Adrenal gland (tissue), 5 donors: ENCODE data around the gene MAGEA11.

Source experiments
- CTCF ChIP-seq, 6 experiments: fragments of 450-650 bp in 4 of 6; fragments of 200-600 bp in 2 of 6; sonication (generic) in 1 of 6; IDR thresholded peaks; 1 replicate in 5 of 6; 2 replicates in 1 of 6; pipeline versions ENCODE4 v1.5.1 to v1.8.0; 2016 to 2021; ENCODE audit warnings: antibody characterized with exemption in 6 of 6, mild to moderate bottlenecking in 2 of 6, moderate library complexity in 1 of 6
- POLR2A ChIP-seq, 2 donors: fragments of 450-650 bp; IDR thresholded peaks; one replicate each; pipeline ENCODE4 v1.6.1; 2017; ENCODE audit warnings: antibody characterized with exemption in 2 of 2, mild to moderate bottlenecking in 2 of 2, moderate library complexity in 1 of 2
- donor health status: DM: no; HTN: no; CAD: no.

- TF ChIP-seq CTCF (IDR thresholded peaks at IDR 0.05), result no peak
- TF ChIP-seq POLR2A (IDR thresholded peaks at IDR 0.05), result no peak
Measured at GRCh38 chrX:149682956-149683947, 28.6 kb upstream of the MAGEA11 start.
